ENCODE measurements around the gene MIPOL1.

The MIPOL1 gene

GRCh38 chr14:37165794-37166193, 31.9 kb upstream of the MIPOL1 start:
- H3K27me3 ChIP-seq = peaks cover 9% of the 10 kb centered on the region
- H3K27ac ChIP-seq = no peak overlapping the region
- H3K9me3 ChIP-seq = no peaks in the 10 kb centered on the region
- TF ChIP-seq CTCF (IDR thresholded peaks at IDR 0.05) = no peak
- no peak overlapping the region for H3K4me3 ChIP-seq (ENCODE audit: low read depth in 1 of 2, low read length in 1 of 2)
- no peaks in the 10 kb centered on the region for H3K36me3 ChIP-seq
- H3K4me1 ChIP-seq (ENCODE audit: control insufficient read depth in 1 of 2, insufficient read depth in 1 of 2, low read depth in 1 of 2, low read length in 1 of 2) = no peaks in the 10 kb centered on the region

GRCh38 chr14:37167151-37168047, 30.3 kb upstream of the MIPOL1 start:
- Histone ChIP-seq H3K27ac (no peak overlapping the region), H3K27me3 (peaks cover 25% of the 10 kb centered on the region), H3K36me3 (no peaks in the 10 kb centered on the region), H3K4me3 (ENCODE audit: low read depth in 1 of 2, low read length in 1 of 2) (no peak overlapping the region), H3K9me3 (no peaks in the 10 kb centered on the region), H3K4me1 (ENCODE audit: control insufficient read depth in 1 of 2, insufficient read depth in 1 of 2, low read depth in 1 of 2, low read length in 1 of 2) (no peaks in the 10 kb centered on the region)
- TF ChIP-seq CTCF (IDR thresholded peaks at IDR 0.05) = no peak

GRCh38 chr14:37168721-37169120, 29.0 kb upstream of the MIPOL1 start:
- H3K27ac ChIP-seq = no peak overlapping the region

GRCh38 chr14:37170237-37170636, 27.5 kb upstream of the MIPOL1 start:
- Histone ChIP-seq H3K4me3 (ENCODE audit: low read depth in 1 of 2, low read length in 1 of 2) (no peak overlapping the region), H3K27ac (no peak overlapping the region), H3K4me1 (ENCODE audit: control insufficient read depth in 1 of 2, insufficient read depth in 1 of 2, low read depth in 1 of 2, low read length in 1 of 2) (no peaks in the 10 kb centered on the region), H3K9me3 (no peaks in the 10 kb centered on the region), H3K27me3 (peaks cover 50% of the 10 kb centered on the region), H3K36me3 (no peaks in the 10 kb centered on the region)
- TF ChIP-seq CTCF (IDR thresholded peaks at IDR 0.05) = no peak

More at GRCh38 chr14:37168721-37169120, 29.0 kb upstream of the MIPOL1 start:
- Histone ChIP-seq H3K36me3 (no peaks in the 10 kb centered on the region), H3K9me3 (no peaks in the 10 kb centered on the region), H3K4me1 (ENCODE audit: control insufficient read depth in 1 of 2, insufficient read depth in 1 of 2, low read depth in 1 of 2, low read length in 1 of 2) (no peaks in the 10 kb centered on the region), H3K4me3 (ENCODE audit: low read depth in 1 of 2, low read length in 1 of 2) (no peak overlapping the region), H3K27me3 (peaks cover 38% of the 10 kb centered on the region)
- no peak for TF ChIP-seq CTCF (IDR thresholded peaks at IDR 0.05)

GRCh38 chr14:37170993-37171392, 26.7 kb upstream of the MIPOL1 start:
- no peak overlapping the region for H3K27ac ChIP-seq
- no peaks in the 10 kb centered on the region for H3K4me1 ChIP-seq (ENCODE audit: control insufficient read depth in 1 of 2, insufficient read depth in 1 of 2, low read depth in 1 of 2, low read length in 1 of 2)
- H3K36me3 ChIP-seq = no peaks in the 10 kb centered on the region
- no peak overlapping the region for H3K4me3 ChIP-seq (ENCODE audit: low read depth in 1 of 2, low read length in 1 of 2)
- TF ChIP-seq CTCF (IDR thresholded peaks at IDR 0.05) = no peak
- H3K9me3 ChIP-seq = no peaks in the 10 kb centered on the region
- H3K27me3 ChIP-seq = peaks cover 50% of the 10 kb centered on the region
